ENCODE data around the gene CETN2. TPM values are rescaled to one million over a fixed set of nuclear protein-coding genes. Genes with fewer than 3 reads are reported as not detected.

CETN2 gene
- total RNA-seq, 4 donors from 2014 or later: 21.6 to 43.7 (median 28.3) TPM

GRCh38 chrX:152822383-152823086 is 8.0 kb downstream of the CETN2 start:
- no peak overlapping the region for H3K27ac ChIP-seq
- peaks cover 0 to 14% (median 0%) of the 10 kb centered on the region in 3 donors for H3K36me3 ChIP-seq
- H3K27me3 ChIP-seq: no peaks in the 10 kb centered on the region
- TF ChIP-seq EP300 (IDR thresholded peaks at IDR 0.05) (no peak), POLR2A (IDR thresholded peaks at IDR 0.05) (no peak), CTCF (IDR thresholded peaks at IDR 0.05) (no peak)
- no peak for DNase-seq (ENCODE audit: low spot score in 2 of 2)
- no peaks in the 10 kb centered on the region for H3K4me1 ChIP-seq
- H3K4me3 ChIP-seq: no peak overlapping the region
- H3K9me3 ChIP-seq: no peaks in the 10 kb centered on the region
- WGBS, 2 donors: 63 to 65% methylated on average over 6 of the region's 6 CpGs

GRCh38 chrX:152821145-152821765 is 9.3 kb downstream of the CETN2 start:
- Histone ChIP-seq H3K27me3 (no peaks in the 10 kb centered on the region), H3K9me3 (no peaks in the 10 kb centered on the region), H3K27ac (no peak overlapping the region), H3K36me3 (peaks cover 0 to 1% (median 0%) of the 10 kb centered on the region in 3 donors), H3K4me3 (no peak overlapping the region), H3K4me1 (no peaks in the 10 kb centered on the region)
- TF ChIP-seq CTCF (IDR thresholded peaks at IDR 0.05): peak in 3 of 5 experiments; percentile 6 to 22 (median 13)
- no peak for TF ChIP-seq POLR2A (IDR thresholded peaks at IDR 0.05)
- no peak for DNase-seq (ENCODE audit: low spot score in 2 of 2)
- WGBS, 2 donors: 41 to 54% methylated on average over 3 of the region's 3 CpGs

DNA sequence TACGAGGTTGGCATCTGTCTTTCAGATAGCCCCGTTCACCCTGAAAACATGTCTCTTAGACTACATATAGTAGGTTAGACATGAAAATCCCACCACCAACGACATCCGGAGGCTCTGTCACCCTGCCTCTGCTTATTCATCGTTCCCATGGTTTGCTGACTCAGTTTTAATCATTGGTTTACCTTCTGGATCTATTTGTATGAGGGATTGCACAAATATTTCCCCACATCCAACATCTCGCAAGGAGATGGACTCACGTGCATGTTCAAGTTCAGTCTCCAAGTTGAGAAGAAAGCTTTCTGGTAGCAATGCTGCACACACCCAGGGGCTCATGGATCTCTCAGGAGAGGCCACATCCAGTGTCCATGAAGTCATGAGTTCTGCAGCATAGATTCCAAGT is 10.8 kb downstream of the CETN2 start:
- Histone ChIP-seq H3K4me1 (no peaks in the 10 kb centered on the region), H3K4me3 (no peak overlapping the region), H3K27ac (no peak overlapping the region), H3K36me3 (no peaks in the 10 kb centered on the region), H3K9me3 (no peaks in the 10 kb centered on the region), H3K27me3 (no peaks in the 10 kb centered on the region)
- DNase-seq (ENCODE audit: low spot score in 2 of 2): no peak
- 84 to 90% methylated on average over 7 of the region's 7 CpGs for WGBS, 2 donors
- TF ChIP-seq CTCF (IDR thresholded peaks at IDR 0.05) (no peak), POLR2A (IDR thresholded peaks at IDR 0.05) (no peak), EP300 (IDR thresholded peaks at IDR 0.05) (no peak)

GRCh38 chrX:152819266-152819665 is 11.3 kb downstream of the CETN2 start:
- no peaks in the 10 kb centered on the region for H3K9me3 ChIP-seq
- WGBS, 2 donors: 46 to 80% methylated on average over 2 of the region's 2 CpGs
- no peaks in the 10 kb centered on the region for H3K4me1 ChIP-seq
- H3K27ac ChIP-seq: no peak overlapping the region
- DNase-seq (ENCODE audit: low spot score in 2 of 2): no peak
- TF ChIP-seq POLR2A (IDR thresholded peaks at IDR 0.05) (no peak), EP300 (IDR thresholded peaks at IDR 0.05) (no peak), CTCF (IDR thresholded peaks at IDR 0.05) (no peak)
- no peaks in the 10 kb centered on the region for H3K27me3 ChIP-seq
- no peaks in the 10 kb centered on the region for H3K36me3 ChIP-seq
- H3K4me3 ChIP-seq: no peak overlapping the region

DNA sequence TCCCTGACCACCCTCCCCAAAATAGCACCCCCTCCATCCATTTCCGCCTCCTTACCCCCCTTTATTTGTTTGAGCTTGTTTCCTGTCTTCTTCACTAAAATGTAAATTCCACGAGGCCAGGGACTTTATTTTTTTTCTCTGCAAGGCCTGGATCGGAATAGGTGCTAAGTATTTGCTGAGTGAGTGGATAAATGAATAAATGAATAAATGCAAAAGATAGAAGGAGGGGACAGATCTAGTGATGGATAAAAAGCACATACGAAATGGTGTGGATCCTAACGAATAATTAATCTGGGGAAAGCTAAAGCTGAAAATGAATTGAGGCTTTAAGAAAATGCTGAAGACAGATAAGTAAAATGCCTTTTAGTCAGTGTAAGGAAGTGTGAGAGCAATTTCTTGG is 12.2 kb downstream of the CETN2 start:
- 72 to 74% methylated on average over 5 of the region's 5 CpGs for WGBS, 2 donors
- TF ChIP-seq POLR2A (IDR thresholded peaks at IDR 0.05) (no peak), CTCF (IDR thresholded peaks at IDR 0.05) (no peak), EP300 (IDR thresholded peaks at IDR 0.05) (no peak)
- Histone ChIP-seq H3K4me1 (no peaks in the 10 kb centered on the region), H3K36me3 (no peaks in the 10 kb centered on the region), H3K27ac (no peak overlapping the region), H3K4me3 (no peak overlapping the region), H3K27me3 (no peaks in the 10 kb centered on the region), H3K9me3 (no peaks in the 10 kb centered on the region)
- DNase-seq (ENCODE audit: low spot score in 2 of 2): no peak
